Chondrocyte (in vitro differentiated cells): ENCODE results near the gene DNAJB12. TPM values are rescaled to one million over a fixed set of nuclear protein-coding genes. Genes with fewer than 3 reads are reported as not detected.

Experiments
- DNase-seq: peaks from one replicate; pipeline ENCODE4 v3.0.0; 2021; ENCODE audit warnings: mixed read lengths, low spot score
- H3K27ac Mint-ChIP-seq: one replicate; pipeline ENCODE4 v1.8.0; 2021; ENCODE audit warnings: mild to moderate bottlenecking, moderate library complexity, mixed read lengths; ENCODE audit not compliant: unreplicated experiment
- H3K27me3 Mint-ChIP-seq: 2 replicates; pipeline ENCODE4 v1.8.0; 2021; ENCODE audit warnings: low read depth, mixed read lengths
- H3K36me3 Mint-ChIP-seq: 2 replicates; pipeline ENCODE4 v1.8.0; 2021; ENCODE audit warnings: low read depth, mixed read lengths
- H3K4me1 Mint-ChIP-seq: 2 replicates; pipeline ENCODE4 v1.8.0; 2021; ENCODE audit warnings: low read depth, mild to moderate bottlenecking, mixed read lengths
- H3K4me3 Mint-ChIP-seq: one replicate; pipeline ENCODE4 v1.8.0; 2021; ENCODE audit warnings: mild to moderate bottlenecking, moderate library complexity, mixed read lengths; ENCODE audit not compliant: unreplicated experiment
- H3K9me3 Mint-ChIP-seq: 2 replicates; pipeline ENCODE4 v1.8.0; 2021; ENCODE audit warnings: low read depth, mixed read lengths
- total RNA-seq: library from RNA; stranded (reverse); gene quantifications from 3 replicates; pipeline ENCODE4 v1.2.1, GENCODE V29; 2021
- TF ChIP-seq, protein P1 (sequence below): fragments of 200-600 bp; sonication (generic); IDR thresholded peaks from 2 replicates; pipeline ENCODE4 v1.5.0; 2021; ENCODE audit warnings: antibody characterized with exemption, mild to moderate bottlenecking, moderate library complexity

The DNAJB12 gene
- total RNA-seq, 1 donor from 2014 or later = 28.7 TPM

DNA sequence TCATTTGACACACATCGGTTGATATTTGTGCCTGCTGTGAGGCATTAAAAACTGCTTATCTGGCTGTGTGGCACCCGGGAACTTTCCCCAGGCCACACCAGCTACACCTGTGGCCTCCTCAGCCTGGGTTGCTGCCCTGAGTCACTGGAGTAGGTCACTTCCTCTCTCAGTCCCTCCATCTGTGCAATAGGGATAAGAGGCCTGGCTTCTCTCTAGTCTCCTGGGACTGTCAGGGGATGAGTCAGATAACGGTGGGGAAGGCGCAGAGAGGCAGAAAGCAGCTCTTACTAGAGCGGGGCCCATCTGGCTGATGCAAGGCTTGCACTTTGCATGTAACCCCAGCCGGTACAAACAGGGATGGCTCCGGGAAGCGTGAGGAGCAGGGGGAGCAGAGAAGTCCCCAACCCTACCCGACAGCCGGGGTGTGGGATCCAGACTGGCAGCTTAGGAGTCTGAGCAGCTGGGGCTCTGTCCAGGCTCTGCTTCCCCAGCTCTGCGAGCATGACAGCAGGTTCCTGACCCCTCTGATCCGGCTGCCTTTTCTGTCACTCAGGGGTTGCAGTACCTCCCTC, 34.0 kb downstream of the DNAJB12 start:
- H3K27ac Mint-ChIP-seq = peak overlapping the region; percentile 100
- H3K36me3 Mint-ChIP-seq = no peaks in the 10 kb centered on the region
- no peaks in the 10 kb centered on the region for H3K27me3 Mint-ChIP-seq
- H3K4me1 Mint-ChIP-seq = peaks cover 80% of the 10 kb centered on the region
- H3K4me3 Mint-ChIP-seq = peak overlapping the region; percentile 59
- H3K9me3 Mint-ChIP-seq = no peaks in the 10 kb centered on the region
- TF ChIP-seq, protein P1, sequence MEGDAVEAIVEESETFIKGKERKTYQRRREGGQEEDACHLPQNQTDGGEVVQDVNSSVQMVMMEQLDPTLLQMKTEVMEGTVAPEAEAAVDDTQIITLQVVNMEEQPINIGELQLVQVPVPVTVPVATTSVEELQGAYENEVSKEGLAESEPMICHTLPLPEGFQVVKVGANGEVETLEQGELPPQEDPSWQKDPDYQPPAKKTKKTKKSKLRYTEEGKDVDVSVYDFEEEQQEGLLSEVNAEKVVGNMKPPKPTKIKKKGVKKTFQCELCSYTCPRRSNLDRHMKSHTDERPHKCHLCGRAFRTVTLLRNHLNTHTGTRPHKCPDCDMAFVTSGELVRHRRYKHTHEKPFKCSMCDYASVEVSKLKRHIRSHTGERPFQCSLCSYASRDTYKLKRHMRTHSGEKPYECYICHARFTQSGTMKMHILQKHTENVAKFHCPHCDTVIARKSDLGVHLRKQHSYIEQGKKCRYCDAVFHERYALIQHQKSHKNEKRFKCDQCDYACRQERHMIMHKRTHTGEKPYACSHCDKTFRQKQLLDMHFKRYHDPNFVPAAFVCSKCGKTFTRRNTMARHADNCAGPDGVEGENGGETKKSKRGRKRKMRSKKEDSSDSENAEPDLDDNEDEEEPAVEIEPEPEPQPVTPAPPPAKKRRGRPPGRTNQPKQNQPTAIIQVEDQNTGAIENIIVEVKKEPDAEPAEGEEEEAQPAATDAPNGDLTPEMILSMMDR = no peak
- no peak for DNase-seq

DNA sequence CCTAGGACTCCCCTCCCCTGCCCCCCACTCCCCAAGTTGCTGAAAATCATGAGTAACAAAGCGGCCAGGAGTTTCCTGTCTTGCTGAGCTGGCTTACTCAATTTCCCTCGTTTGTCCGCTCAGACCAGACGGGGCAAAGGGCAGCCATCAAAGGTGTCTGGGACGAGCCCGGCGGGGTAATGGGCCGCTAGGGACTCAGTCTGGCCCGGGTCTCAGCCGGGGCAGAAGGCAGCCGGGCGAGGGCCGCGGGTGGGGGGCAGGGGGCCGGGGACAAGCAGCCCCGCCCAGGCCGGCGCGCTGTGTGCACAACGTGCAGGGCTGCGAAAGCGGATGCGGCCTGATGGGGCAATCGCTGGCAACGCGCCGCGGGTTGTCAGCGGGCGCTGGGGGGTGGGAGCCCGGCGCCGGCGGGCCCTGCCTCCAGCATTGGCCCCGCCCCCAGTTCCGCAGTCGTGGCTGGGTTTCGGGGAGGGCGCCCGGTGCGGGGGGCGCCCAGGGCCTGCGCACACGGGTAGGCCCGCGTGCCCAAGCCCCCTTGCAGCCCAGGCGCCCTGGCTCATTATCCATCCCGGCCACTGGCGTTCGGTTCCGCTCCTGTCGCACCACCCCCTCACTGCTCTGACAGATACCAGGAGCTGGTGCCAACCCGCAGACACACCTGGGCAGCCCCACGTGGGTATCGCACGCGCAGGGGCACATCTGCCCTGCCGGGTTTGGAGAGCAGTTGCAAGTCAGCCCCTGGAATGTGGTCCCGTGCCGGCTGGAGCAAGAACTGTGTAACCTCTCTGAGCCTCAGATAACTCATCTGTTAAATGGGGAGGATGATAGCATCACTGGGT, 35.1 kb downstream of the DNAJB12 start:
- TF ChIP-seq, protein P1 = no peak
- H3K27me3 Mint-ChIP-seq = no peaks in the 10 kb centered on the region
- H3K36me3 Mint-ChIP-seq = no peaks in the 10 kb centered on the region
- H3K4me3 Mint-ChIP-seq = peak overlapping the region; percentile 53
- peaks cover 81% of the 10 kb centered on the region for H3K4me1 Mint-ChIP-seq
- no peaks in the 10 kb centered on the region for H3K9me3 Mint-ChIP-seq
- no peak for DNase-seq
- peak overlapping the region; percentile 100 for H3K27ac Mint-ChIP-seq

DNA sequence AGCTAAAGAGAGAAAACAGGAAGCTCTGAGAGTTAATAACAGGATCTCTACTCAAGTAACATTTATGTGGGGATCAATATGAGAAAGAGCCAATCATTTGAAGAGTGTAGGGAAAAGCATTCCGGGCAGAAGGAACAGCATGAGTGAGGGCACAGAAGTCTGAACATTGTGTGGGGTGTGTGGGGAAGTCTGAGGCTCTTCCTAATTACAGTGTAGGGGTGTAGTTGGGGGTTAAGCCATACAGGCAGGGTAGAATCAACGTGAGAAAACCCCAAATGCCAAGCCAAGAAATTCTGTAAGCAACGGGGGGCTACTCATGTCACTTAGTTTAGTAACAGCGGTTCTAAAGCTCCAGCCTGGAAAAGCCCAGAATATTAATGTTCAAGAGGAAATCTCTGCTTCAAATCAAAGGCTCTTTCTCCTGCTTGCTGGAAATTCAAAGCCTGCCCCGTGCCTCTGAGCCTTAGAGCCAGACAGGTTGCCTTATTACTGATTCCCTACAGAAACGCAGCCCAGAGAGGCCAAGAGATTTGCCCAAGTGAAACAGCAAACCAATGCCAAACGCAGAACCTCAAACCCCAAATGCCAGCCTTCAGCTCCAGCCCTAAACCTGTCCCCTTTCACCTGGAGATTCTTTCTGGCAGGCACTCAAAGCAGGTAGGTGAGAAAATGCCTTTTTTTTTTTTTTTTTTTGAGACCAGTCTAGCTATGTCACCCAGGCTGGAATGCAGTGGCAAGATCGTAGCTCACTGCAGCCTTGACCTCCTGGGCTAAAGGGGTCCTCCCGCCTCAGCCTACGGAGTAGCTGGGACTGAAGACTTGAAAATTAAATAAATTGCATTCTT, 36.1 kb downstream of the DNAJB12 start:
- DNase-seq = no peak

DNA sequence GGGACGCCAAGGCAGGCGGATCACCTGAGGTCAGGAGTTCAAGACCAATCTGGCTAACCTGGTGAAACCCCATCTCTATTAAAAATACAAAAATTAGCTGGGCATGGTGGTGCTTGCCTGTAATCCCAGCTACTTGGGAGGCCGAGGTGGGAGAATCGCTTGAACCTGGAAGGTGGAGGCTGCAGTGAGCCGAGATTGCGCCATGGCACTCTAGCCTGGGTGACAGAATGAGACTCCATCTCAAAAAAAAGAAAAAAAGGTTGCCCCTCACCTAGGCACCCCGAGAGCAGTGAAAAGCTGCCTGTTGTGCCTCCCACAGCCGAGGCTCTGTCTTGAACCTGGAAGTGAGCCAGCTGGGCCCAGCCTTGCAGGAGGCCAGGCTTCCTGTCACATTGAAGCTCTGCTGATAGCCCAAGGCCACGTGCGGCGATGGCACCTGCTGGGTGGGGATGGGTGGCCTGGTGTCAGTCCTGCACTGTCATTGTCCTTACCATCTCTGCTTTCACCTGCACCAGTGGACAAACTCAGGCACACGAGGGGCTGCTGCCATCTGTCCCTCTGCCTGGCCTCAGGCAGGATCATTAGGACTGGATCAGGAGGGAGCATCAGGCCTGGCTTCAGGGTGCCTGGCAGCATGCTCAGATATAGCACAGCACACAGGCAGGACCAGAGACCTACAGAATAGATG, 37.8 kb downstream of the DNAJB12 start:
- DNase-seq = no peak
- Mint-ChIP-seq H3K27ac (peak overlapping the region; percentile 52), H3K4me3 (no peak overlapping the region), H3K4me1 (peaks cover 57% of the 10 kb centered on the region), H3K27me3 (no peaks in the 10 kb centered on the region), H3K36me3 (no peaks in the 10 kb centered on the region), H3K9me3 (no peaks in the 10 kb centered on the region)
- TF ChIP-seq, protein P1 = no peak

More for the DNA sequence above, 36.1 kb downstream of the DNAJB12 start:
- Mint-ChIP-seq H3K4me3 (peak overlapping the region; percentile 38), H3K4me1 (peaks cover 73% of the 10 kb centered on the region), H3K27ac (peak overlapping the region; percentile 86), H3K9me3 (no peaks in the 10 kb centered on the region), H3K27me3 (no peaks in the 10 kb centered on the region), H3K36me3 (no peaks in the 10 kb centered on the region)
- TF ChIP-seq, protein P1 = no peak
